Coronary artery (tissue), 2 donors: ENCODE data around the gene STK32C.

Experiments used
- DNase-seq: peaks from one replicate; pipeline ENCODE4 v3.0.0-alpha.2; 2017; ENCODE audit warnings: low spot score
- H3K27ac ChIP-seq, 2 donors: fragments of 200-600 bp; sonication (generic); one replicate each; pipeline ENCODE4 v1.5.1; 2016 to 2019
- H3K4me3 ChIP-seq: fragments of 200-600 bp; sonication (generic); 2 replicates; pipeline ENCODE4 v1.5.1; 2016; ENCODE audit warnings: mild to moderate bottlenecking, moderate library complexity
- CTCF ChIP-seq: fragments of 200-600 bp; sonication (generic); IDR thresholded peaks from one replicate; pipeline ENCODE4 v1.5.1; 2019; ENCODE audit warnings: antibody characterized with exemption

The STK32C gene

DNA sequence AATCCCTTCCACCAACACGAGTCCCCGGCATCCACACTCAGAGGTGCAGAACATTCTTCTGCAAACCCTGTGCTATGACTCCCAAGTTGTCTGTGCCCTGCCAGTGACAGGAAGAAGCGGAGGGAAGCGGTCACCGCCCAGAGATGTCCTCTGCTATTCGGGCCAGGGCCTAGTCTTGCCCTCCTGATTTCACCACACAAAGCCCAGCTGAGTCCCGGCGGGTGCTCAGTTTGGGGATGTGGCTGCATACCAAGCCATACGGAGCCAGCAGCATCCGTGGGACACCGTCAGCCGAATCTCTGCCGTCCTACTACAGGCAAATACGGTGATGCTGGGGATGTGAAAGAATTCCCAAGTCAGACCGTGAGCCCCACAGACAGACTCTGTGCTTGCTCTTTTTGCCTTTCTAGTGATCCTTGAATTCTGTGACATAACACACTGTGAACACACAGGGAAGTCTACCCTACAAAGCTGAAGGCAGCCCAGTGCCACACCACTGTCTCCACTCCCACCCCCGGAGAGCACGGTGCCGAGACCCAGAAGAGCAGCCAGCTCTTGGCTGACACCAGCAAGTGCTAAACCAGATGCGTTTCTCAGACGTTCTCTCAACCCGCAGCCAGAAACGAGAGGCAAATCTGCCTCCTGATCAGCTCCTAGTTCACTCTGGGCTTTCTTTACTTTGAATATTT, 2.0 kb downstream of the STK32C start:
- Histone ChIP-seq H3K27ac (no peak overlapping the region), H3K4me3 (no peak overlapping the region)
- no peak for TF ChIP-seq CTCF
- DNase-seq: peak; percentile 72

GRCh38 chr10:132304756-132305509, 2.8 kb downstream of the STK32C start:
- no peak for TF ChIP-seq CTCF
- DNase-seq: peak; percentile 71
- Histone ChIP-seq H3K27ac (no peak overlapping the region), H3K4me3 (no peak overlapping the region)

DNA sequence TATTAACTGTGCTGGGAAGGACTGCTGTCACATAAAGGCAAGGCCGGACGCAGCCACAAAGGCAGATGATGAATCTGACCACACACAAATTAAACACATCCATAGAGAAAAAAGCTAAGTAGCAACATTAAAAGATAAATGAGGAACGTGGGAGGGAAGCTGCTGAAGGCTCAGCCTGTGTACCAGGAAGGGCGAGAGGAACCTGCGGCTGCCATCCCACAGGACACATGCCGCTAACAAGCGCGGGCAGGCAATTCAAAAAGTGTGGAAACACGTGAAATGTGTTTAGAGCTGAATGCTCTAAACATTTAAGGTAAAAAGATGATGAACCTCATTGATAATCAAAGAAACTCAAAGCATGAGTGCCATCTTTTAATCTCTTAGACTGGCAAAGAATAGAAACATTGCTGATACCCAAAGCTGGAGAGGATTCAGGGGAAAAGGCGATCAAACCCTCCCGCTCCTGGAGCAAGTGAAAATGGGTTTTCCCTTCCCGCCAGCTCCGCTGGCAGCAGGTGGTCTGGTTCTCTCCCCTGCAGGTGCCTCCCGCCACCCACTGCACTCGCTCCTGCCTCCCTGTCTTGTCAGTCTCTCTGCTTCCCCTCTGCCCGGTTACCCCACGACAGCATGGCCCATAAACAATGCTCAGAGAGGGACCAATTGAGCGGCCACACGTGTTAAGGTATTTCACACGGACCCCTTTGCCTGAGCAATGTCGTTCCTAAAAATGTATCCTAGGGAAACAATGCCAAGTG, 4.2 kb downstream of the STK32C start:
- DNase-seq: peak; percentile 41
- no peak overlapping the region for H3K4me3 ChIP-seq
- no peak for TF ChIP-seq CTCF
- H3K27ac ChIP-seq: no peak overlapping the region

DNA sequence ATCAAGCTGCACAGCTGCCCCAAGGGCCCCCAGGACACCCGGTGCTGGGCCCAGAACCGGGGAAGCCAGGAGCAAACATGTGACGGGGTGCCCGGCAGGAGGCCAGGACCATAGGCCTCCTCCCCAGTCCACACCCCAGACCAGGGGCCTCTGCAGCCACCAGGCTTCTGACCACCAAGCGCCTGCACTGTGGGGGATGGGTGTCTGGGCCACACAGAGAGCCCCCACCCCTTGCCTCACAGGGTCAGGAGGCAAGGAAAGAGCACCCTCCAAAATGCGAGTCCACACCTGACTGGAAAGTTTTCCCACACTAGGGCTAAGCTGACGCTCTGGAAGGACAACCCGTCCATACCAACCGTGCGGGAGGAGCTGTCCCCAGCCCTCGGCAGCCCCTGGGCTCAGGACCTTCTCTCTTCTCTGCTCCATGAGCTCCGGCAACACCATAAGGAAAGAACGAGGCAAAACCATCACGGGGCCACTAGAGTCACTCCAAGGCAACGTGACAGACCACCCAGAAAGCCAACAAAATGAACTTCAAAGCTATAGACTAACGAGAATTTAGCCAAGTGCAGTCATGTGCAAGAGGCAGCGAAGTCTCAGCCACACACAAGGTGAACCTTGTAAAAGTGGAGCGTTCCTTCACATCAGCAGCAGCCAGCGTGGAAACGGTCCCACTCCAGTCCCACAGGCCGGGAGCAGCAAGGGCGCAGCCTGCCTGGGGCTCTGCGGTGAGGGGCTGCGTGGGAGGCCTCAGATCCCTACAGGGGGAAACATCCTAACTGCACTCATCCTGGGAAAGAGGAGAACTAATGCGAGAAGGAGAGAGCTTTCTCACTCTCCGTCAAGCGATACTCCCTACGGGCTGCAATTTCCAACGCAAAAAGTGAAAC, 5.1 kb downstream of the STK32C start:
- peak; percentile 64 for DNase-seq
- H3K27ac ChIP-seq: no peak overlapping the region
- no peak overlapping the region for H3K4me3 ChIP-seq
- no peak for TF ChIP-seq CTCF

DNA sequence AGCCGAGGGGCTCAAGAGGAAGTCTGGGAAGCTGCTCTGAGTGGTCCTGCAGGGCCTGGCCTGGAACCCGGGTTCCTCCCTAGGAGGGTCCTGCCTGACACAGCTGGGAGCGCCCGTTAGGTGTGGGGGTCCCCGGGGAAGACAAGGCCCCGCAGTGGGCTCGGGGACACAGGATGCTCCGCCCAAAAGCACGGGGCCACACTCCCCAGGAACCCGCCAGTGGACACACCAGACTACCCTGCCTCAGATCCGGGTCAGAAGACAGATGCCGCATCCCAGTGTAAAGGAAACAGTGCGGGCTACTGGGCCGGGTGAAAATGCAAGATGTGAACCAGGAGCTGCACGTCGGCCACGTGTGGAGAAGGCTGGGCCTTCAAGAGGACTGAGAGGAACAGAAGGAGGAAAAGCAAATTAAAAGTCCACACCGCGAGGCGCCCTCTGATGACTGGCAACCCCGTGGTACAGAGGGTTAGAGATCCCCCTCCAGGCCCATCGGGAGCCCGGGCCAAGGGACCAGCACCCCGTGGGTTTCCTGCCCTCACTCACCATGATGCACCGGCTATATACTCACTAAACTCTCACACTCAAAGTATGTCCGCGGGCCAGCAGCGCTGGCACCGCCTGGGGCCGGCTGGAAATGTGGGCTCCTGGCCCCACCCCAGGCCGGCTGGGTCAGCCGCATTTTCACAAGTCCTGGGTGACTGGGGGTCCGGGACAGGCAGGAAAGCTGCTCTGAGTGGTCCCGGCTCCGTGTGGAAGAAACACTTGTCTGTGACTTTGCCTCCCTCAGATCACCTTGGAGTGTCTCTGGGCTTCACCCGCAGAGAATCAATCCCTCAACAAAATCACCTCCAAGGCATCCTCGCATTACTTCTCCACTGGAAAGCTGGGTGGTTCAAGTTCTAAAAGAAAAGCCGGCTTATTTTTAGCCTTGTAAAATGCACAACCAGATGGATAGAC, 6.1 kb downstream of the STK32C start:
- H3K27ac ChIP-seq: no peak overlapping the region
- no peak for TF ChIP-seq CTCF

GRCh38 chr10:132300582-132300981, 7.2 kb downstream of the STK32C start:
- Histone ChIP-seq H3K27ac (no peak overlapping the region), H3K4me3 (no peak overlapping the region)
- TF ChIP-seq CTCF: no peak
- peak; percentile 41 for DNase-seq

More for the DNA sequence above, 6.1 kb downstream of the STK32C start:
- no peak overlapping the region for H3K4me3 ChIP-seq
- peak; percentile 61 for DNase-seq
